ENCODE data around the gene SLC38A8. TPM values are rescaled to one million over a fixed set of nuclear protein-coding genes. Genes with fewer than 3 reads are reported as not detected.

Gene SLC38A8
- polyA plus RNA-seq, 2 of the 4 experiments (the other 2 are of a cell fraction) = not detected

DNA sequence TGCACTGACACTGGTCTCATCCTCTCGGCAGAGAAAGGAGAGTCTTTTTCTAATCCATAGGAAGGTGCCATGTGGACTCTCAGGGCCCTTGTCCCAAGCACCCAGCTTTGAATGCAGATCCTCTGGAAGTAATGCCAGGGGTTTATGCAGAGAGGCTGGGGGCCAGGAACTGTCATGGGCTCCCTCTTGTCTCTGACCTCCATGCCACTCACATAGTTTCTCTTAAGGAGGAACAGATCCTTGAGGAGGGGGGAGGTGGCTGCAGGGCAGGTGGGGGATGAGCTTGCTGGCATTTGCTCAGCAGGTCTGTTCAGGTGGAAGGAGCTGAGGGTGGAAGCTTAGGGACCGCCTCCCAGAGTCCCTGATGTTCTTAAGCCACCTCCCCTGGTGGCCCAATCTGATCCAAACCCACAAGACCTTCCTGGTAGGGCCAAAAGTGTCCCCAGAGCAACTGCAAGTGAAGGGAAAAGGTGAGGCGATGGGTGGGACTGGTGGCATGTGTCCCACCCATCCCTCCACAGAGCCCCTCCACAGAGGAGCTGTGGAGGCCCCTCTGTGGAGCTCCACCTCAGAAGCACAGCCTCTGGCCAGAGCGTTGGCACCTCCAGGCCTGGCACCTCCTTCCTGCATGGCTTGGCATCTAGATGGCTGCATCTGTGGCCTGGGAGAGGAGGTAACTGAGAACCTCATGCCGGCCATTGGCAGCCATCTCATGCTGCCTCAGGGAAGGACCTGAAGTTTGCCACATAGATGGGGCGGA is 65.4 kb downstream of the SLC38A8 start:
- POLR2A ChIA-PET = no interaction called here
- Histone ChIP-seq H3K27ac (no peak overlapping the region), H3K4me1 (no peaks in the 10 kb centered on the region), H3K9me3 (peaks cover 17% of the 10 kb centered on the region; the same call in 2 of the 3 replicates), H3K4me3 (no peak overlapping the region), H3K4me2 (no peak overlapping the region)
- TF ChIP-seq GATA3 (IDR thresholded peaks at IDR 0.05; ENCODE audit: borderline replicate concordance) = no peak
- no peak for TF ChIP-seq RFX5 (IDR thresholded peaks at IDR 0.05)
- TF ChIP-seq ZNF302 (CRISPR knock-in tag; IDR thresholded peaks at IDR 0.05) = no peak
- TF ChIP-seq, protein P1, sequence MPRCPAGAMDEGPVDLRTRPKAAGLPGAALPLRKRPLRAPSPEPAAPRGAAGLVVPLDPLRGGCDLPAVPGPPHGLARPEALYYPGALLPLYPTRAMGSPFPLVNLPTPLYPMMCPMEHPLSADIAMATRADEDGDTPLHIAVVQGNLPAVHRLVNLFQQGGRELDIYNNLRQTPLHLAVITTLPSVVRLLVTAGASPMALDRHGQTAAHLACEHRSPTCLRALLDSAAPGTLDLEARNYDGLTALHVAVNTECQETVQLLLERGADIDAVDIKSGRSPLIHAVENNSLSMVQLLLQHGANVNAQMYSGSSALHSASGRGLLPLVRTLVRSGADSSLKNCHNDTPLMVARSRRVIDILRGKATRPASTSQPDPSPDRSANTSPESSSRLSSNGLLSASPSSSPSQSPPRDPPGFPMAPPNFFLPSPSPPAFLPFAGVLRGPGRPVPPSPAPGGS (IDR thresholded peaks at IDR 0.05) = no peak
- no peak for TF ChIP-seq SREBF2 (IDR thresholded peaks at IDR 0.05)
- TF ChIP-seq MYC (IDR thresholded peaks at IDR 0.05; ENCODE audit: borderline replicate concordance, low read length) = no peak
- TF ChIP-seq EHF (CRISPR knock-in tag; IDR thresholded peaks at IDR 0.05) = no peak
- TF ChIP-seq RNF2 (IDR thresholded peaks at IDR 0.05; ENCODE audit: borderline replicate concordance, low read depth) = no peak
- TF ChIP-seq JUN (IDR thresholded peaks at IDR 0.05) = no peak
- no peak for TF ChIP-seq CBX2 (IDR thresholded peaks at IDR 0.05; ENCODE audit: borderline replicate concordance, low read depth)
- TF ChIP-seq, protein P2, sequence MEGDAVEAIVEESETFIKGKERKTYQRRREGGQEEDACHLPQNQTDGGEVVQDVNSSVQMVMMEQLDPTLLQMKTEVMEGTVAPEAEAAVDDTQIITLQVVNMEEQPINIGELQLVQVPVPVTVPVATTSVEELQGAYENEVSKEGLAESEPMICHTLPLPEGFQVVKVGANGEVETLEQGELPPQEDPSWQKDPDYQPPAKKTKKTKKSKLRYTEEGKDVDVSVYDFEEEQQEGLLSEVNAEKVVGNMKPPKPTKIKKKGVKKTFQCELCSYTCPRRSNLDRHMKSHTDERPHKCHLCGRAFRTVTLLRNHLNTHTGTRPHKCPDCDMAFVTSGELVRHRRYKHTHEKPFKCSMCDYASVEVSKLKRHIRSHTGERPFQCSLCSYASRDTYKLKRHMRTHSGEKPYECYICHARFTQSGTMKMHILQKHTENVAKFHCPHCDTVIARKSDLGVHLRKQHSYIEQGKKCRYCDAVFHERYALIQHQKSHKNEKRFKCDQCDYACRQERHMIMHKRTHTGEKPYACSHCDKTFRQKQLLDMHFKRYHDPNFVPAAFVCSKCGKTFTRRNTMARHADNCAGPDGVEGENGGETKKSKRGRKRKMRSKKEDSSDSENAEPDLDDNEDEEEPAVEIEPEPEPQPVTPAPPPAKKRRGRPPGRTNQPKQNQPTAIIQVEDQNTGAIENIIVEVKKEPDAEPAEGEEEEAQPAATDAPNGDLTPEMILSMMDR (IDR thresholded peaks at IDR 0.05) = no peak
- TF ChIP-seq POLR2AphosphoS2 (conservative IDR thresholded peaks at IDR 0.05; ENCODE audit: low read length) = no peak
- TF ChIP-seq, protein P3, sequence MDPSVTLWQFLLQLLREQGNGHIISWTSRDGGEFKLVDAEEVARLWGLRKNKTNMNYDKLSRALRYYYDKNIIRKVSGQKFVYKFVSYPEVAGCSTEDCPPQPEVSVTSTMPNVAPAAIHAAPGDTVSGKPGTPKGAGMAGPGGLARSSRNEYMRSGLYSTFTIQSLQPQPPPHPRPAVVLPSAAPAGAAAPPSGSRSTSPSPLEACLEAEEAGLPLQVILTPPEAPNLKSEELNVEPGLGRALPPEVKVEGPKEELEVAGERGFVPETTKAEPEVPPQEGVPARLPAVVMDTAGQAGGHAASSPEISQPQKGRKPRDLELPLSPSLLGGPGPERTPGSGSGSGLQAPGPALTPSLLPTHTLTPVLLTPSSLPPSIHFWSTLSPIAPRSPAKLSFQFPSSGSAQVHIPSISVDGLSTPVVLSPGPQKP (IDR thresholded peaks at IDR 0.05; ENCODE audit: low read depth, low read length) = no peak
- no peak for TF ChIP-seq ZC3H11A (IDR thresholded peaks at IDR 0.05)
- TF ChIP-seq CHD4 (IDR thresholded peaks at IDR 0.05; ENCODE audit: borderline replicate concordance) = no peak
- no peak for TF ChIP-seq PHF8 (IDR thresholded peaks at IDR 0.05; ENCODE audit: borderline replicate concordance, low read depth)
- no peak for TF ChIP-seq MAFK (IDR thresholded peaks at IDR 0.05; ENCODE audit: partially characterized antibody)
- TF ChIP-seq RCOR1 (IDR thresholded peaks at IDR 0.05; ENCODE audit: low read depth, low read length) = no peak
- TF ChIP-seq RARB (CRISPR knock-in tag; IDR thresholded peaks at IDR 0.05) = no peak
- TF ChIP-seq CHD2 (IDR thresholded peaks at IDR 0.05; ENCODE audit: low read length, partially characterized antibody) = no peak
- CTCF ChIA-PET = interaction anchor here (1.1 to 4.3 kb wide), 6 partner anchors 12 to 89 kb away, joined by 4 to 27 read pairs (median 6); partner anchors contain the start of gene OSGIN1
- ATAC-seq (no peak), FAIRE-seq (no peak), DNase-seq (ENCODE audit: low read depth in 1 of 2, low spot score in 1 of 2) (no peak)
- 73% methylated on average over 5 of the region's 6 CpGs for WGBS (ENCODE audit: missing lambda C conversion rate)

DNA sequence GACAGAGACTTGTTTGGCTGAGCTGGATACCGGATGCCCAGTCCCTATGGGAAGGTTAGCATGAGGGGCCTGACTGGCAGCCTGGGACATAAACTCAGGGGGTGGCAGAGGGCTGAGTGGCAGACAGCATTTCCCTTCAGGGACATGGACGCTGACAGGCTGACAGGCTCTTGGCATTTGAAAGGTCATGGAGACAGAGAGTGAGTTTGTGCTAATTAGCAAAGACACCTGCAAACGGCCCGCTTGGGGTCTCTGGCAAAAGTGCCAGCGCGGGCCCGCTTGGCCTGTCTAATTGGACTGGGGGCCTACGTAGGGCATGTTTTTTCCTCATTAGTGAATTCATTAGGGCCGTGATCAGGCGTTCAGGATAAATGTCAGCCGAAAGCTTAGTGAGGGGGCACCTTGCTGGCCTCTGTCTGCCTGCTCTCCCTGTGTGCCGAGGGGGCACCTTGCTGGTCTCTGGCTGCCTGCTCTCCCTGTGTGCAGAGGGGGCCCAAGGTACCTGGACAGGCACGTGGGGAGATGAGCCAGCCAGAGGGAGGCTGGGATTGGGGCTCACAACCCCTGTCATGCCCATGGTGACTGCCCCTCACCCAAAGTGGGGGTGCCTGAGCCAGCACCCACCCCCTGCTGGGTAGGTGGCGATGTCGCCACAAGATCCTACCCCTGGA is 66.9 kb downstream of the SLC38A8 start:
- FAIRE-seq (no peak), ATAC-seq (peak in 1 of 2 experiments; percentile 3; a peak in 1 of 6 replicates), DNase-seq (ENCODE audit: low read depth in 1 of 2, low spot score in 1 of 2) (no peak)
- H3K4me1 ChIP-seq = no peaks in the 10 kb centered on the region
- POLR2A ChIA-PET = no interaction called here
- H3K4me2 ChIP-seq = no peak overlapping the region
- TF ChIP-seq RFX5 (IDR thresholded peaks at IDR 0.05) = no peak
- H3K27ac ChIP-seq = no peak overlapping the region
- CTCF ChIA-PET = interaction anchor here (1.0 to 1.1 kb wide), 2 partner anchors 10 to 88 kb away, joined by 3 read pairs; no protein-coding TSS in a partner anchor
- peaks cover 17% of the 10 kb centered on the region; the same call in 2 of the 3 replicates for H3K9me3 ChIP-seq
- H3K4me3 ChIP-seq = no peak overlapping the region
- 82% methylated on average over 9 of the region's 15 CpGs for WGBS (ENCODE audit: missing lambda C conversion rate)
